B cell (primary cell): ENCODE measurements around the gene ANAPC5.

Source experiments
- CTCF ChIP-seq: fragments of 200-600 bp; IDR thresholded peaks from one replicate; pipeline ENCODE4 v1.8.0; 2022; ENCODE audit warnings: antibody characterized with exemption, mild to moderate bottlenecking
- EZH2 ChIP-seq: IDR thresholded peaks from 2 replicates; pipeline ENCODE4 v1.6.1; 2012; ENCODE audit warnings: borderline replicate concordance, low read depth, mild to moderate bottlenecking, moderate library complexity, low read length; ENCODE audit not compliant: insufficient read depth, poor library complexity, severe bottlenecking

GRCh38 chr12:121326996-121327674 lies 25.1 kb downstream of the ANAPC5 start:
- TF ChIP-seq CTCF (no peak), EZH2 (no peak)
